ENCODE results near the gene CWC22.

Gene CWC22

DNA sequence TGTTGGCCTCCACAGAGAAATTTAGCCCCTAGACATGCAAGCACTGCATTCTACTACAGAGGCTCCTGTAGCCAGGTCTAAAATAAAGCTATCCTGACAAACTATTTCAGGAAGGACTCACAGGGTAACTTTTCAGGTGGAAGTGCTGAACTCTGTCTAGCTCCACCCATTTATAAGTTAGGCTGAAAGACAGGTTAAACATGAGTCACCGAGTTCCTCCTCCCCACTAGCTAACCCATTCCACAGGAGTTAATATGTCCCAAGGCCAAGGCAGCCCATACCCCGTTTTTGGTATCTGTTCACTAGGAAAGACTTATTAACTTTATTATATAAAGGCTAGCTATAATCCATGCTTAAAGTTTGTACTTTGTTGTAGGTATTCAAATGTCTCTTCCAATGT lies 3.5 kb downstream of the CWC22 start:
- TF ChIP-seq, protein P1, sequence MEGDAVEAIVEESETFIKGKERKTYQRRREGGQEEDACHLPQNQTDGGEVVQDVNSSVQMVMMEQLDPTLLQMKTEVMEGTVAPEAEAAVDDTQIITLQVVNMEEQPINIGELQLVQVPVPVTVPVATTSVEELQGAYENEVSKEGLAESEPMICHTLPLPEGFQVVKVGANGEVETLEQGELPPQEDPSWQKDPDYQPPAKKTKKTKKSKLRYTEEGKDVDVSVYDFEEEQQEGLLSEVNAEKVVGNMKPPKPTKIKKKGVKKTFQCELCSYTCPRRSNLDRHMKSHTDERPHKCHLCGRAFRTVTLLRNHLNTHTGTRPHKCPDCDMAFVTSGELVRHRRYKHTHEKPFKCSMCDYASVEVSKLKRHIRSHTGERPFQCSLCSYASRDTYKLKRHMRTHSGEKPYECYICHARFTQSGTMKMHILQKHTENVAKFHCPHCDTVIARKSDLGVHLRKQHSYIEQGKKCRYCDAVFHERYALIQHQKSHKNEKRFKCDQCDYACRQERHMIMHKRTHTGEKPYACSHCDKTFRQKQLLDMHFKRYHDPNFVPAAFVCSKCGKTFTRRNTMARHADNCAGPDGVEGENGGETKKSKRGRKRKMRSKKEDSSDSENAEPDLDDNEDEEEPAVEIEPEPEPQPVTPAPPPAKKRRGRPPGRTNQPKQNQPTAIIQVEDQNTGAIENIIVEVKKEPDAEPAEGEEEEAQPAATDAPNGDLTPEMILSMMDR (IDR thresholded peaks at IDR 0.05; ENCODE audit: control extremely low read depth, extremely low read depth, low read depth, missing control alignments), result no peak
- POLR2A ChIA-PET, result no interaction called here
- CTCF ChIA-PET, result interaction anchor here (1.4 to 2.9 kb wide), 2 partner anchors 12 kb away, joined by 3 to 8 read pairs; no protein-coding TSS in a partner anchor
- DNase-seq (ENCODE audit: extremely low spot score), result no peak

DNA sequence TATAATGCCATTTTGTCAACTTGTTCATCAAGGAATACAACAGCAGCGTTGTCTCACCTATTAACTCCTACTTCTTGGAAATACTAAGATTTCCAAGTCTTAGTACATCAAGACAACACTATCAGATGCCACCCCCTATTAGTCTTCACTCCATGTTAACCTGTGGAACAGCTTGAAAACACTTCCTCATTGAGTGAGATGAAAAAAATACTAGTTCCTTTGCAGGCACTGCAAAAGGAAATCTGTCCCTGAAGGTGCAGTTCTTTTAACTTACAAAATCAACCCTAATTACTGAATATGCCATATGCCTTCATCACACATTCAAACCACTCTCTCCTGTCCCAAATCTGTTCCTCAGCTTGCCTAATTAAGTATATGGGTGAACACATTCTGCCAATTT lies 4.0 kb downstream of the CWC22 start:
- TF ChIP-seq, protein P1 (IDR thresholded peaks at IDR 0.05; ENCODE audit: control extremely low read depth, extremely low read depth, low read depth, missing control alignments), result no peak
- DNase-seq (ENCODE audit: extremely low spot score), result no peak
- POLR2A ChIA-PET, result no interaction called here
- CTCF ChIA-PET, result interaction anchor here (1.1 to 3.1 kb wide), 4 partner anchors 12 to 38 kb away, joined by 3 to 14 read pairs (median 6); no protein-coding TSS in a partner anchor

DNA sequence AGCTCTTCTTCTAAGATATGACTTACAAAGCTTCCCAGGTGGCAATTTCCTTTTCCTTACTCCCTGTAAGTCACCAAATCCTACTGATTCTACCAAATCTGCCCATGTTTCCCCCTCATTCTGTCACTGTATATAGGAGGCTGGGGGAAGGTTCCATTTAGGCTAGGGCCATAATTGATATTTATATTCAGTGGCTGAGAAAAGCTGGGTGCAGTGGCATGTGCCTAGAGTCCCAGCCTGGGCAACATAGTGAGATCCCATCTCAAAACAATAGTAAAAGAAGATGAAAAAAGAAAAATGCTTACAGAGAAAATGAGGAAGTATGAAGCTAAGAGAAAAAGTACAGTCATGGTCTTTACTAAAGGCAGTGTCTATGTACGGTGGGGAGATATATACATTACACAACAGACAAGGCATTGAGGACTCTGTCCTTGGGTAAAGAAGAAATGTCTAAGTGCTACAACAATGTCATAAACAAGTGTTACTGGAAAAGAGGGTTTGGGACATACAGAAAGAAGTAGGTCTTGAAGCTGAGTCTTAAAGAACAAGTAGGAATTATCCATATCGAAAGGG lies 4.8 kb downstream of the CWC22 start:
- TF ChIP-seq, protein P1 (IDR thresholded peaks at IDR 0.05; ENCODE audit: control extremely low read depth, extremely low read depth, low read depth, missing control alignments), result no peak
- DNase-seq (ENCODE audit: extremely low spot score), result no peak
- ChIA-PET POLR2A (no interaction called here), CTCF (interaction anchor here (1.1 to 3.1 kb wide), 5 partner anchors 11 to 38 kb away, joined by 3 to 14 read pairs (median 5); no protein-coding TSS in a partner anchor)

DNA sequence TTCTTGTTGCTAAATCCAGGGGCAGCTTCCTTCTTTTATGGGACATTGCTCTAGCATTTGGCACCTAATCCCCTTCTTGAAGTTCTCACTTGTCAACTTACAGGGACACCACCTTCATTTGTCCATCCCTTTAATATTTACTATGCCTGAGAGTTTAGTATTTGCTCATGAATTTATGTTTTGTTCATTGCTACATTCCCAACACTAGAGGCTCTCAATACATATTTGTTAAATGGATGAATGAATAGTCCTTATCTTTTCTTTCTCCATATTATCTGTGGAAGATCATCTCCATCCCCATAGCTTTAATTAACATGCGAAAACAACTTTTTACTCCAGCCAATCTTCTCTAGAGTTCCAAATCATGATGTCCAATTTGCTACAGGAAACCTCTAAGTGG lies 5.4 kb downstream of the CWC22 start:
- POLR2A ChIA-PET, result no interaction called here
- TF ChIP-seq, protein P1 (IDR thresholded peaks at IDR 0.05; ENCODE audit: control extremely low read depth, extremely low read depth, low read depth, missing control alignments), result no peak
- CTCF ChIA-PET, result interaction anchor here (1.2 to 3.1 kb wide), 4 partner anchors 11 to 26 kb away, joined by 3 to 14 read pairs (median 6); no protein-coding TSS in a partner anchor
- DNase-seq (ENCODE audit: extremely low spot score), result no peak

DNA sequence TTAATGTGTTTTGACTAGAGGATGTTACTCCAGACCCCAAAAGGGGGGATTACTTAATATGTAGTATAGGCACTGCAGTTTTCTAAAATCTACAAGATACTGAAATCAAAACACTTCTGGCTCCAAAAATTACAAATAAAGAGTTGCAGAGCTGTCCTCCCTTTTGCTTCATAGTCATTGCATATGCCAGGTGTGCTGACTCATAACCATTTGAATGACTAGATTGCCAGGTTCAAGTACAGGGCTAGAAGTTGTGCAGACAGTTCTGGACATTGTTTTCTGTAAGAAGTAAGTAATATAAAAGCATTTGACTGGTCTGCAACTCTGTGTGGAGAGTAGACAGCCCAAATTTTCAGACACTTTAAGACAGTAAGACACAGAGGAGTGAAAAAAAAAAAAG lies 6.7 kb downstream of the CWC22 start:
- CTCF ChIA-PET, result interaction anchor here (3.1 kb wide), 1 partner anchor 15 kb away, joined by 14 read pairs; no protein-coding TSS in a partner anchor
- TF ChIP-seq, protein P1 (IDR thresholded peaks at IDR 0.05; ENCODE audit: control extremely low read depth, extremely low read depth, low read depth, missing control alignments), result no peak

DNA sequence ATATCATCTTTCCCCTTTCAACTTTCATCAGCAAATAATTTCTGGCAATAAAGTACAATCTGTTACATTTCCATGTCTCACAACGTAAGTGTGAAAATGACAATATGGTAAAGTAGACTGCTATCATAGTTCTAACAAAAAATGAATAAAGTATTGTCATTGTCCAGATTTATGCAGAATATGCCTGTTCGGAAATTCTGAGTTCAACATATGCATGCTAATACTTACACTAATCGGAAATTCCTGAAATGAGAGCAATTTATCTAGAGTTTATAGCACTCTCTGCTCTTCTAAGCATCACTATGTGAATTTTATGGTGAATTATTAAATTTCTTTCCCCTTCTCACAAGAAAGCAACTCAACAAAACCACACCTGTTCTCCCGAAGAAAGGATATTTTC lies 8.1 kb downstream of the CWC22 start:
- DNase-seq (ENCODE audit: extremely low spot score), result no peak
- ChIA-PET POLR2A (no interaction called here), CTCF (no interaction called here)
- TF ChIP-seq, protein P1 (IDR thresholded peaks at IDR 0.05; ENCODE audit: control extremely low read depth, extremely low read depth, low read depth, missing control alignments), result no peak

More for the DNA sequence above, 6.7 kb downstream of the CWC22 start:
- no peak for DNase-seq (ENCODE audit: extremely low spot score)
- POLR2A ChIA-PET, result no interaction called here

All from GM10248 (cell line).